Progenitor cell of endocrine pancreas (in vitro differentiated cells): ENCODE measurements around the gene STK26. TPM values are rescaled to one million over a fixed set of nuclear protein-coding genes. Genes with fewer than 3 reads are reported as not detected.
"Not testable (repeated sequence)": the region's sequence is repeated elsewhere in the genome, so short reads cannot be mapped to it uniquely, and the experiment has no call there.

Experiments used
- DNase-seq: peaks from one replicate; pipeline ENCODE4 v3.0.0; 2021; ENCODE audit warnings: low spot score; ENCODE audit not compliant: unreplicated experiment
- H3K27ac Mint-ChIP-seq: 2 replicates; pipeline ENCODE4 v1.8.0; 2021; ENCODE audit warnings: mild to moderate bottlenecking, moderate library complexity, mixed read lengths
- H3K27me3 Mint-ChIP-seq: 2 replicates; pipeline ENCODE4 v1.8.0; 2021; ENCODE audit warnings: mixed read lengths
- H3K36me3 Mint-ChIP-seq: 2 replicates; pipeline ENCODE4 v1.8.0; 2022; ENCODE audit warnings: mixed read lengths; ENCODE audit not compliant: insufficient read depth
- H3K4me1 Mint-ChIP-seq: 2 replicates; pipeline ENCODE4 v1.8.0; 2021; ENCODE audit warnings: low read depth, mixed read lengths
- H3K4me3 Mint-ChIP-seq: 2 replicates; pipeline ENCODE4 v1.8.0; 2021; ENCODE audit warnings: low read depth, mild to moderate bottlenecking, moderate library complexity, mixed read lengths
- H3K9me3 Mint-ChIP-seq: 2 replicates; pipeline ENCODE4 v1.8.0; 2021; ENCODE audit warnings: low read depth, mixed read lengths
- CTCF ChIP-seq: fragments of 200-600 bp; sonication (generic); IDR thresholded peaks from one replicate; pipeline ENCODE4 v1.5.0; 2021; ENCODE audit warnings: antibody characterized with exemption, mild to moderate bottlenecking; ENCODE audit not compliant: unreplicated experiment
- total RNA-seq: library from RNA; stranded (reverse); gene quantifications from 2 replicates; pipeline ENCODE4 v1.2.1, GENCODE V29; 2021

The STK26 gene
- total RNA-seq, 1 donor from 2014 or later, result 65.2 TPM

DNA sequence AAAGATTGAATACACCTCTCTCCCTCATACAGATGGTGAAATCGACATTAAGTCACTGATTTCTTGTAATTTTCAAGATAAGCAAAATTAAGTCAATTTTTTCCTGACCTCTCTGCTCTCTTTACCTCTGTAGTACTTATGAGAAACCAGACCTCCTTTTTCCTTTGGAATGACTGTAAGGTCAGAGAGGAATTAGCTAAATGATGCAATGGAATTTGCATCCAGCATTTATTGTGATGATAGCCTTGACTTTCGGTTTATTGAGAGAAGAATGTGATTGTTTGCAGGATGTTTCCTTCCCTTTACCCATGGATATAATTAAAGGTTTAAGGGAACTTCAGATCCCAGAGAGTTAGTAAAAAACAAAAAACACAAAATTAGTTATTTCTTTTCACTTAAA lies 22.4 kb downstream of the STK26 start:
- Mint-ChIP-seq H3K27ac (peak overlapping the region; percentile 83), H3K4me1 (peaks cover 21% of the 10 kb centered on the region), H3K36me3 (no peaks in the 10 kb centered on the region), H3K4me3 (no peak overlapping the region), H3K27me3 (no peaks in the 10 kb centered on the region), H3K9me3 (no peaks in the 10 kb centered on the region)
- no peak for DNase-seq
- TF ChIP-seq CTCF, result no peak

DNA sequence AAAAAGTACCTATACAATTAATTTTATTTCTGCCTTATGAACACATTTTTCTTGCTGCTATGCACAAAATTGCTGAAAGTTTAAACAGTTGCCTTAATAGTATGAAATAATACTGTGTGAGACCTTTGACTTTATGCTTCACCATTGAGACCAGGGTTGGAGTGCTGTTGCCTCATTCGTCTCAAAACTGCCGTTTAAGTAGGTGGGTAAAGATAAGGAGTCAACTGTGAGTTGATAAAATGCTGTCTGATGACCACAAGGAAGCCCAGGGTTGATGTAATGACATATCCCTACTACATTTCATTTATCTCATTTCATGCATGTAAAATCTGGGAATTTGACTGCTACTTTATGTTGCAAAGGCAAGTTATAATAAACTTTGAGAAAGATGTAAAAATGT lies 23.4 kb downstream of the STK26 start:
- Mint-ChIP-seq H3K4me1 (peaks cover 14% of the 10 kb centered on the region), H3K4me3 (no peak overlapping the region), H3K36me3 (peaks cover 5% of the 10 kb centered on the region), H3K9me3 (peaks cover 4% of the 10 kb centered on the region), H3K27me3 (no peaks in the 10 kb centered on the region), H3K27ac (no peak overlapping the region)
- no peak for DNase-seq
- TF ChIP-seq CTCF, result no peak

DNA sequence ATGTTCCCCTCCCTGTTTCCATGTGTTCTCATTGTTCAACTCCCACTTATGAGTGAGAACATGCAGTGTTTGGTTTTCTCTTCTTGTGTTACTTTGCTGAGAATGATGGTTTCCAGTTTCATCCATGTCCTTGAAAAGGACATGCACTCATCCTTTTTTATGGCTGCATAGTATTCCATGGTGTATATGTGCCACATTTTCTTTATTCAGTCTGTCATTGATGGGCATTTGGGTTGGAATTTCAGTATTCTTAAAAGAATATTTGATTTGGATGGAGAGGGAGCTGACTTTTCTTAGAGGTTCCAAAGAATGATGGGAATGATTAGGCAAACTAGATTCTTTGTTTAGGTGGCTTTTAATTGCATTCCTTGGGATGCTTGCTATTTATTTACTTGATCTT lies 28.7 kb downstream of the STK26 start:
- DNase-seq, H3K4me1 Mint-ChIP-seq, H3K4me3 Mint-ChIP-seq, H3K27me3 Mint-ChIP-seq: not testable (repeated sequence)
- Mint-ChIP-seq H3K36me3 (peaks cover 17% of the 10 kb centered on the region), H3K9me3 (peaks cover 10% of the 10 kb centered on the region), H3K27ac (peak overlapping the region; percentile 60)

DNA sequence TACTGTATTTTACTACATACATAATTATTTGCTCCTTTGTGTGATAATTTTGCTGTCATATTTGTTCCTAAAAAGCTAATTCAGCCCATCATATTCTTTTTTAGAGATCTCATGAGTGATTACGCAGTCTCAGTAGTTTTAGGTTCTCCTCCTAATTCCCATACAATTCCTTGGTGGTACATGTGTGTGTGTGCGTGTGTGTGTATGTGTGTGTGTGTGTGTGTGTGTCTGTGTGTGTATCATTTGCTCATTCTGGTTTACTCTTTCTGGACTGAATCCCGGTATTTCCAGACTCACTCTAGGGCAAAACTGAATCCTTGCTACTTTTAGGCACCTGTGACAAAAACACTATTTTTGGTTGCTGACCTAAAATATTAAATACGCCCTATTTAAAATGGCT lies 34.9 kb downstream of the STK26 start:
- no peak for DNase-seq
- Mint-ChIP-seq H3K4me3 (no peak overlapping the region), H3K27ac (no peak overlapping the region), H3K9me3 (no peaks in the 10 kb centered on the region), H3K36me3 (peaks cover 10% of the 10 kb centered on the region), H3K4me1 (peaks cover 7% of the 10 kb centered on the region), H3K27me3 (no peaks in the 10 kb centered on the region)
- TF ChIP-seq CTCF, result no peak

- no peak for DNase-seq
- Mint-ChIP-seq H3K27ac (no peak overlapping the region), H3K36me3 (peaks cover 10% of the 10 kb centered on the region), H3K4me3 (no peak overlapping the region), H3K4me1 (peaks cover 3% of the 10 kb centered on the region), H3K9me3 (no peaks in the 10 kb centered on the region), H3K27me3 (no peaks in the 10 kb centered on the region)
- TF ChIP-seq CTCF, result no peak
Observed at GRCh38 chrX:132058975-132059374, 35.9 kb downstream of the STK26 start.

GRCh38 chrX:132059973-132060540 lies 37.0 kb downstream of the STK26 start:
- H3K9me3 Mint-ChIP-seq, result no peaks in the 10 kb centered on the region
- no peak for TF ChIP-seq CTCF
- DNase-seq, result no peak
- no peaks in the 10 kb centered on the region for H3K27me3 Mint-ChIP-seq
- no peak overlapping the region for H3K4me3 Mint-ChIP-seq
- H3K27ac Mint-ChIP-seq, result peak overlapping the region; percentile 8
- no peaks in the 10 kb centered on the region for H3K4me1 Mint-ChIP-seq
- H3K36me3 Mint-ChIP-seq, result peaks cover 10% of the 10 kb centered on the region
